RWPE2 (cell line): ENCODE data around the gene ERP44.
"Not testable (repeated sequence)": the region's sequence is repeated elsewhere in the genome, so short reads cannot be mapped to it uniquely, and the experiment has no call there.

ENCODE experiments used
- ATAC-seq: fragments of 200-7000 bp; cut with Tn5 transposase; 3 replicates; pipeline ENCODE4 v1.9.1; 2021; ENCODE audit warnings: low read depth
- DNase-seq: peaks from one replicate; pipeline ENCODE4 v3.0.0-alpha.2; 2020; ENCODE audit warnings: low spot score
- H3K27ac ChIP-seq: fragments of 450-650 bp; 2 replicates; pipeline ENCODE4 v1.5.1; 2017; ENCODE audit warnings: mild to moderate bottlenecking; ENCODE audit not compliant: poor library complexity, severe bottlenecking
- H3K27me3 ChIP-seq: fragments of 250-450 bp; sonication (Bioruptor Pico); 2 replicates; pipeline ENCODE4 v1.5.1; 2021; ENCODE audit warnings: mild to moderate bottlenecking, moderate library complexity; ENCODE audit not compliant: insufficient read depth, poor library complexity, severe bottlenecking
- H3K36me3 ChIP-seq: fragments of 250-450 bp; sonication (Bioruptor Pico); 2 replicates; pipeline ENCODE4 v1.5.1; 2020; ENCODE audit warnings: low read depth, mild to moderate bottlenecking, moderate library complexity
- H3K4me1 ChIP-seq: fragments of 250-450 bp; sonication (Bioruptor Pico); 2 replicates; pipeline ENCODE4 v1.5.1; 2021; ENCODE audit warnings: mild to moderate bottlenecking, moderate library complexity; ENCODE audit not compliant: insufficient read depth, poor library complexity, severe bottlenecking
- H3K4me3 ChIP-seq: fragments of 250-450 bp; sonication (Bioruptor Pico); 2 replicates; pipeline ENCODE4 v1.5.1; 2021; ENCODE audit warnings: mild to moderate bottlenecking, moderate library complexity; ENCODE audit not compliant: severe bottlenecking
- H3K9me3 ChIP-seq: fragments of 250-450 bp; sonication (Bioruptor Pico); 2 replicates; pipeline ENCODE4 v1.5.1; 2021; ENCODE audit warnings: mild to moderate bottlenecking, moderate library complexity; ENCODE audit not compliant: severe bottlenecking
- CTCF ChIP-seq: fragments of 450-650 bp; IDR thresholded peaks from one replicate; pipeline ENCODE4 v1.5.1; 2017; ENCODE audit warnings: mild to moderate bottlenecking, moderate library complexity; ENCODE audit not compliant: poor library complexity, severe bottlenecking

Gene ERP44

GRCh38 chr9:100083448-100084127 lies 15.2 kb downstream of the ERP44 start:
- TF ChIP-seq CTCF = no peak
- H3K4me1 ChIP-seq = peaks cover 35% of the 10 kb centered on the region
- no peak overlapping the region for H3K27ac ChIP-seq
- DNase-seq (no peak), ATAC-seq (no peak; the same call in 2 of the 3 replicates)
- no peaks in the 10 kb centered on the region for H3K27me3 ChIP-seq
- H3K9me3 ChIP-seq = no peaks in the 10 kb centered on the region
- H3K4me3 ChIP-seq = no peak overlapping the region
- no peaks in the 10 kb centered on the region for H3K36me3 ChIP-seq

- no peak for DNase-seq
- peaks cover 28% of the 10 kb centered on the region for H3K4me1 ChIP-seq
- no peak overlapping the region for H3K4me3 ChIP-seq
- no peak for TF ChIP-seq CTCF
- no peak for ATAC-seq
- no peaks in the 10 kb centered on the region for H3K36me3 ChIP-seq
- no peak overlapping the region for H3K27ac ChIP-seq
- no peaks in the 10 kb centered on the region for H3K27me3 ChIP-seq
- H3K9me3 ChIP-seq = no peaks in the 10 kb centered on the region
Measured at GRCh38 chr9:100082782-100083181, 16.0 kb downstream of the ERP44 start.

- H3K27ac ChIP-seq, H3K27me3 ChIP-seq, H3K36me3 ChIP-seq, H3K4me3 ChIP-seq, H3K4me1 ChIP-seq, DNase-seq, ATAC-seq, H3K9me3 ChIP-seq: not testable (repeated sequence)
Measured at GRCh38 chr9:100076256-100076655, 22.5 kb downstream of the ERP44 start.

GRCh38 chr9:100074989-100075388 lies 23.8 kb downstream of the ERP44 start:
- no peaks in the 10 kb centered on the region for H3K27me3 ChIP-seq
- no peak overlapping the region for H3K27ac ChIP-seq
- peaks cover 4% of the 10 kb centered on the region for H3K4me1 ChIP-seq
- TF ChIP-seq CTCF = no peak
- H3K9me3 ChIP-seq = no peaks in the 10 kb centered on the region
- no peaks in the 10 kb centered on the region for H3K36me3 ChIP-seq
- no peak for DNase-seq
- no peak for ATAC-seq
- H3K4me3 ChIP-seq = no peak overlapping the region

- no peaks in the 10 kb centered on the region for H3K36me3 ChIP-seq
- peaks cover 9% of the 10 kb centered on the region for H3K4me1 ChIP-seq
- TF ChIP-seq CTCF = no peak
- H3K4me3 ChIP-seq = no peak overlapping the region
- H3K27ac ChIP-seq = no peak overlapping the region
- no peaks in the 10 kb centered on the region for H3K9me3 ChIP-seq
- H3K27me3 ChIP-seq = no peaks in the 10 kb centered on the region
- ATAC-seq (no peak), DNase-seq (no peak)
Measured at GRCh38 chr9:100074093-100074492, 24.7 kb downstream of the ERP44 start.
